OCI-LY1 (cell line): ENCODE results near the gene FUBP3.

Source experiments
- H2AFZ ChIP-seq: fragments of 200-600 bp; sonication (generic), shearing (Covaris generic); 2 replicates; pipeline ENCODE4 v1.6.0; 2014; ENCODE audit warnings: antibody characterized with exemption, mild to moderate bottlenecking, low read length
- H3F3A ChIP-seq: fragments of 200-600 bp; sonication (generic), shearing (Covaris generic); 2 replicates; pipeline ENCODE4 v1.6.0; 2014; ENCODE audit warnings: mild to moderate bottlenecking, antibody characterized with exemption, low read length, moderate library complexity; ENCODE audit not compliant: insufficient read depth
- H3K27ac ChIP-seq: fragments of 200-600 bp; sonication (generic); 2 replicates; pipeline ENCODE4 v1.5.1; 2014; ENCODE audit warnings: low read length, mixed run types, mild to moderate bottlenecking, low read depth; ENCODE audit not compliant: poor library complexity, severe bottlenecking
- H3K27me3 ChIP-seq: fragments of 200-600 bp; sonication (generic); 2 replicates; pipeline ENCODE4 v1.6.0; 2014; ENCODE audit warnings: antibody characterized with exemption, mild to moderate bottlenecking, low read length, moderate library complexity; ENCODE audit not compliant: insufficient read depth
- H3K36me3 ChIP-seq: fragments of 200-600 bp; sonication (generic); 2 replicates; pipeline ENCODE4 v1.6.1; 2014; ENCODE audit warnings: mild to moderate bottlenecking, antibody characterized with exemption, low read length, moderate library complexity, mixed read lengths; ENCODE audit not compliant: insufficient read depth
- H3K4me1 ChIP-seq: fragments of 200-600 bp; sonication (generic); 2 replicates; pipeline ENCODE4 v1.5.1; 2014; ENCODE audit warnings: mild to moderate bottlenecking, low read length, moderate library complexity; ENCODE audit not compliant: insufficient read depth, severe bottlenecking
- H3K4me2 ChIP-seq: fragments of 200-600 bp; sonication (generic), shearing (Covaris generic); 2 replicates; pipeline ENCODE4 v1.6.1; 2014; ENCODE audit warnings: low read length
- H3K4me3 ChIP-seq: fragments of 200-600 bp; sonication (generic); 2 replicates; pipeline ENCODE4 v1.5.1; 2014; ENCODE audit warnings: low read length, low read depth, mild to moderate bottlenecking, mixed read lengths; ENCODE audit not compliant: poor library complexity, severe bottlenecking
- H3K79me2 ChIP-seq: fragments of 200-600 bp; shearing (Covaris generic); 2 replicates; pipeline ENCODE4 v1.6.1; 2016; ENCODE audit warnings: mixed run types, low read length, mixed read lengths; ENCODE audit not compliant: insufficient read depth
- H3K9ac ChIP-seq: fragments of 200-600 bp; sonication (generic), shearing (Covaris generic); 2 replicates; pipeline ENCODE4 v1.6.1; 2014; ENCODE audit warnings: mild to moderate bottlenecking, low read length, mixed read lengths
- H3K9me2 ChIP-seq: fragments of 200-600 bp; sonication (generic), shearing (Covaris generic); 2 replicates; pipeline ENCODE4 v1.6.1; 2014; ENCODE audit warnings: low read depth, mild to moderate bottlenecking, low read length, mixed read lengths
- H3K9me3 ChIP-seq: fragments of 200-600 bp; shearing (Covaris generic); 2 replicates; pipeline ENCODE4 v1.6.1; 2014; ENCODE audit warnings: low read length, mixed read lengths
- H4K20me1 ChIP-seq: fragments of 200-600 bp; sonication (generic), shearing (Covaris generic); 2 replicates; pipeline ENCODE4 v1.6.0; 2016; ENCODE audit warnings: mild to moderate bottlenecking, low read length; ENCODE audit not compliant: insufficient read depth
- CTCF ChIP-seq: fragments of 200-600 bp; sonication (generic), shearing (Covaris generic); IDR thresholded peaks from 2 replicates; pipeline ENCODE4 v1.5.1; 2017; ENCODE audit warnings: mild to moderate bottlenecking, antibody characterized with exemption, low read length, moderate library complexity, mixed read lengths
- EZH2 ChIP-seq: fragments of 200-600 bp; sonication (generic), shearing (Covaris generic); IDR thresholded peaks from 2 replicates; pipeline ENCODE4 v1.8.0; 2017; ENCODE audit warnings: borderline replicate concordance, mixed run types, mild to moderate bottlenecking, antibody characterized with exemption, low read length, moderate library complexity, mixed read lengths

Gene FUBP3

GRCh38 chr9:130532426-130533080 lies 46.8 kb upstream of the FUBP3 start:
- no peak for TF ChIP-seq CTCF
- TF ChIP-seq EZH2: no peak
- Histone ChIP-seq H3K79me2 (no peaks in the 10 kb centered on the region), H3K4me2 (no peak overlapping the region), H3K27me3 (0 out of 2 replicates have a peak, but pooled peaks cover 4% of the 10 kb centered on the region), H2AFZ (no peak overlapping the region), H3K27ac (no peak overlapping the region), H3K4me1 (no peaks in the 10 kb centered on the region), H3K9me2 (no peaks in the 10 kb centered on the region), H3K4me3 (no peak overlapping the region), H3F3A (no peaks in the 10 kb centered on the region), H3K9ac (no peak overlapping the region), H4K20me1 (no peaks in the 10 kb centered on the region), H3K9me3 (no peaks in the 10 kb centered on the region), H3K36me3 (no peaks in the 10 kb centered on the region)

GRCh38 chr9:130535818-130536521 lies 43.4 kb upstream of the FUBP3 start:
- no peak overlapping the region for H3K9ac ChIP-seq

GRCh38 chr9:130536701-130537107 lies 42.7 kb upstream of the FUBP3 start:
- H3K4me2 ChIP-seq: no peak overlapping the region
- H3K4me1 ChIP-seq: no peaks in the 10 kb centered on the region
- H2AFZ ChIP-seq: no peak overlapping the region

More at GRCh38 chr9:130535818-130536521, 43.4 kb upstream of the FUBP3 start:
- H3K4me1 ChIP-seq: no peaks in the 10 kb centered on the region
- no peaks in the 10 kb centered on the region for H3F3A ChIP-seq
- no peak overlapping the region for H3K27ac ChIP-seq
- H3K27me3 ChIP-seq: 0 out of 2 replicates have a peak, but pooled peaks cover 6% of the 10 kb centered on the region
- H3K9me3 ChIP-seq: no peaks in the 10 kb centered on the region
- no peaks in the 10 kb centered on the region for H3K9me2 ChIP-seq
- H3K4me3 ChIP-seq: no peak overlapping the region
- no peak overlapping the region for H3K4me2 ChIP-seq
- TF ChIP-seq CTCF: no peak
- TF ChIP-seq EZH2: no peak
- H3K36me3 ChIP-seq: no peaks in the 10 kb centered on the region
- H3K79me2 ChIP-seq: no peaks in the 10 kb centered on the region
- H2AFZ ChIP-seq: no peak overlapping the region
- no peaks in the 10 kb centered on the region for H4K20me1 ChIP-seq

More at GRCh38 chr9:130536701-130537107, 42.7 kb upstream of the FUBP3 start:
- H3K9me3 ChIP-seq: no peaks in the 10 kb centered on the region
- H3K4me3 ChIP-seq: no peak overlapping the region
- no peak overlapping the region for H3K27ac ChIP-seq
- no peaks in the 10 kb centered on the region for H3K9me2 ChIP-seq
- no peak for TF ChIP-seq EZH2
- no peak for TF ChIP-seq CTCF
- no peak overlapping the region for H3K9ac ChIP-seq
- H3K27me3 ChIP-seq: 0 out of 2 replicates have a peak, but pooled peaks cover 6% of the 10 kb centered on the region
- no peaks in the 10 kb centered on the region for H4K20me1 ChIP-seq
- no peaks in the 10 kb centered on the region for H3K36me3 ChIP-seq
- H3F3A ChIP-seq: no peaks in the 10 kb centered on the region
- no peaks in the 10 kb centered on the region for H3K79me2 ChIP-seq
